ENCODE data around the gene MAPK11. TPM values are rescaled to one million over a fixed set of nuclear protein-coding genes. Genes with fewer than 3 reads are reported as not detected.

Gene MAPK11
- total RNA-seq, 1 donor from 2014 or later = not detected

GRCh38 chr22:50281384-50281760, 11.2 kb upstream of the MAPK11 start:
- TF ChIP-seq CTCF (IDR thresholded peaks at IDR 0.05) = no peak
- no peak for TF ChIP-seq EZH2phosphoT487 (IDR thresholded peaks at IDR 0.05)
- TF ChIP-seq EZH2 (IDR thresholded peaks at IDR 0.05) = no peak
- H3K36me3 Mint-ChIP-seq = peaks cover 14% of the 10 kb centered on the region
- Histone ChIP-seq H4K20me1 (ENCODE audit: low read depth) (peaks cover 6% of the 10 kb centered on the region), H3K9ac (no peak overlapping the region), H3K79me2 (ENCODE audit: low read depth) (no peaks in the 10 kb centered on the region), H3K4me2 (no peak overlapping the region), H3K36me3 (no peaks in the 10 kb centered on the region), H3F3A (ENCODE audit: low read depth) (peaks cover 6% of the 10 kb centered on the region), H3K27ac (no peak overlapping the region), H3K9me3 (ENCODE audit: low read depth) (no peaks in the 10 kb centered on the region), H3K4me3 (no peak overlapping the region), H3K4me1 (no peaks in the 10 kb centered on the region), H2AFZ (replicated peaks) (no peak overlapping the region), H3K27me3 (no peaks in the 10 kb centered on the region)
- no peaks in the 10 kb centered on the region for H3K27me3 Mint-ChIP-seq (ENCODE audit: insufficient read depth, low read depth)
- no peaks in the 10 kb centered on the region for H3K4me1 Mint-ChIP-seq
- H3K27ac Mint-ChIP-seq = no peak overlapping the region
- H3K9me3 Mint-ChIP-seq = no peaks in the 10 kb centered on the region
- no peak overlapping the region for H3K4me3 Mint-ChIP-seq
- DNase-seq (ENCODE audit: low spot score) = no peak

GRCh38 chr22:50280708-50281383, 10.7 kb upstream of the MAPK11 start:
- Histone ChIP-seq H3K36me3 (no peaks in the 10 kb centered on the region), H3K27ac (no peak overlapping the region), H2AFZ (replicated peaks) (no peak overlapping the region), H3F3A (ENCODE audit: low read depth) (peaks cover 7% of the 10 kb centered on the region), H3K4me3 (no peak overlapping the region), H3K4me1 (no peaks in the 10 kb centered on the region), H3K4me2 (no peak overlapping the region), H4K20me1 (ENCODE audit: low read depth) (peaks cover 3% of the 10 kb centered on the region), H3K9me3 (ENCODE audit: low read depth) (no peaks in the 10 kb centered on the region), H3K27me3 (no peaks in the 10 kb centered on the region), H3K9ac (no peak overlapping the region), H3K79me2 (ENCODE audit: low read depth) (no peaks in the 10 kb centered on the region)
- Mint-ChIP-seq H3K4me3 (no peak overlapping the region), H3K27me3 (ENCODE audit: insufficient read depth, low read depth) (no peaks in the 10 kb centered on the region), H3K27ac (no peak overlapping the region), H3K4me1 (no peaks in the 10 kb centered on the region), H3K36me3 (peaks cover 14% of the 10 kb centered on the region), H3K9me3 (no peaks in the 10 kb centered on the region)
- TF ChIP-seq EZH2phosphoT487 (IDR thresholded peaks at IDR 0.05) = no peak
- TF ChIP-seq CTCF (IDR thresholded peaks at IDR 0.05) = no peak
- no peak for TF ChIP-seq EZH2 (IDR thresholded peaks at IDR 0.05)
- DNase-seq (ENCODE audit: low spot score) = no peak

- Histone ChIP-seq H3K36me3 (no peaks in the 10 kb centered on the region), H3K4me1 (no peaks in the 10 kb centered on the region), H3F3A (ENCODE audit: low read depth) (peaks cover 12% of the 10 kb centered on the region), H2AFZ (replicated peaks) (no peak overlapping the region), H3K79me2 (ENCODE audit: low read depth) (no peaks in the 10 kb centered on the region), H3K9me3 (ENCODE audit: low read depth) (no peaks in the 10 kb centered on the region), H3K4me2 (no peak overlapping the region), H4K20me1 (ENCODE audit: low read depth) (peaks cover 4% of the 10 kb centered on the region), H3K27me3 (no peaks in the 10 kb centered on the region), H3K4me3 (no peak overlapping the region), H3K27ac (no peak overlapping the region), H3K9ac (no peak overlapping the region)
- H3K27me3 Mint-ChIP-seq (ENCODE audit: insufficient read depth, low read depth) = no peaks in the 10 kb centered on the region
- H3K9me3 Mint-ChIP-seq = no peaks in the 10 kb centered on the region
- H3K36me3 Mint-ChIP-seq = peaks cover 15% of the 10 kb centered on the region
- H3K4me3 Mint-ChIP-seq = no peak overlapping the region
- TF ChIP-seq EZH2phosphoT487 (IDR thresholded peaks at IDR 0.05) = no peak
- no peak for TF ChIP-seq EZH2 (IDR thresholded peaks at IDR 0.05)
- no peak for TF ChIP-seq CTCF (IDR thresholded peaks at IDR 0.05)
- DNase-seq (ENCODE audit: low spot score) = no peak
- peaks cover 2% of the 10 kb centered on the region for H3K4me1 Mint-ChIP-seq
- H3K27ac Mint-ChIP-seq = no peak overlapping the region
Observed at GRCh38 chr22:50280022-50280707, 10.0 kb upstream of the MAPK11 start.
